GM19239 (cell line): ENCODE measurements around the gene ZNF213.

ENCODE experiments used
- DNase-seq: peaks from one replicate; pipeline ENCODE4 v3.0.0; 2011; ENCODE audit warnings: low spot score; ENCODE audit not compliant: insufficient read length
- FAIRE-seq: peaks from 2 replicates; lab custom pipeline; 2011; peaks lifted over from hg19 to GRCh38; lab: Jason Lieb, UNC

ZNF213 gene

DNA sequence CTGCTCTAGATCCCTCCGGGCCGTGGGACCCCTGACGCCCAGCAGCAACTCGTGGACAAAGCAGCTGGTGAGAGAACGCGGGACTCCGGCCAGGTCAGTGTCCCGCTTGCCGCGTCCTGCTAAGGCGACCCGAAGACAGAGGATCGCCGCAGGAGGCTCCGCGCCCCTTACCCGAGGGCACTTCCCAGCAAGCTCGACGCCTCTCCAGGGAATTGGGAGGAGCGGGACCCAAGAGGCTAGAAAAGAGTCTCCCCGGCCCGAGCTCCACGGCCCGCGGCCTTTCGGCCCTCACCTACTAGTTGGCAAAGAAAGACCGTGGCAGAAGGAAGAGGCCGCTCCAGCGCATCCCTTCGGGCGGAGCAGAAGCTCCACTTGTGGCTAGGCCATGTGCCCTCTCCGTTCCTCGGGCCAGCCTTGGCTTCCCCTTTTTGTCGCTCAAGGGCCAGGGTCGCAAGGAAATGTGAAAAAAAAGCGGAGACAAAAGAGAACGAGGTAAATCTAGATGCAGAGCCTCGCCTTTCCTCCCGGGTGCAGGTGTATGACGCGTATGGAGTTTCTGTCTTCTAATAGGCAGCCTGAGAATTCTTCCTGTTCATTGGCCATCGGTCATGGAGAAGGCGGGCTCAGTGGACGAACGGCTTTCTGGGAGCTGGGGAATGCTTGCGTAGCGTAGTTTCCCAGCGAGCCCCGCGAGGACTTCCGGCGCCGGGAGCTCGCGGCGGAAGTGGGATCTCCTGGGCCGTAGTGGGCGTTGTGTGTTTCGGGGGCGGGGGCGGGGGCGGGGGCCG is at the start of gene ZNF213:
Gene ZNF213, plus strand, starts transcription at position 692 of the 788 bp plus-strand sequence. CDS start 2,252 bp downstream, outside the sequence.
- peak; percentile 95 for FAIRE-seq
- DNase-seq = peak; percentile 96

DNA sequence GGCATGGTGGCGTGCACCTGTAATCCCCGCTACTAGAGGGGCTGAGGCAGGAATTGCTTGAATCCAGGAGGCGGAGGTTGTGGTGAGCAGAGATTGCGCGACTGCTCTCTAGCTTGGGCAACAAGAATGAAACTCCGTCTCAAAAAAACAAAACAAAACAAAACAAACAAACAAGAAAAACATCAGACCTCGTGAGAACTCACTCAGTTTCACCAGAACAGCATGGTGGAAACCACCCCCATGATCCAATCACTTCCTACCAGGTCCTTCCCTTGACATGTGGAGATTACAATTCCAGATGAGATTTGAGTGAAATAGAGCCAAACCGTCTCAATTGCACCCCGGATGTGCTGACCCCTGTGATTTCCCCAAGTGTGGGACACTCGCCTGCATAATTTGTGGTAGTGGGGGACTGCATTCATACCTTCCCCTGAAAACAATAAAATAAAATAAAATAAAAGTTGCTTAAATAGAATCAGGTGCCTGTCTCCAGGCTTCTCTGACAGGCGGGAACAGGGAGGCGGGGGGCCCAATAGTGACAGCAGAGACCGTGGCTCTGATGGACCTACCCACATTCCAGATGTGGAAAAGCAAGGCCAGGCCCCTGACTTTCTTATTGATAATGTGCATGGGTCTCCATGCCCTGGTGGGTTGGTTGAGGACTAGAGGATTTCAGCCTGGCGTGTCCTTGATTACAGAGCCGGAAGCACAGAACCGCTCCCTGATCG is 48.8 kb upstream of the ZNF213 start:
- FAIRE-seq (no peak), DNase-seq (no peak)

DNA sequence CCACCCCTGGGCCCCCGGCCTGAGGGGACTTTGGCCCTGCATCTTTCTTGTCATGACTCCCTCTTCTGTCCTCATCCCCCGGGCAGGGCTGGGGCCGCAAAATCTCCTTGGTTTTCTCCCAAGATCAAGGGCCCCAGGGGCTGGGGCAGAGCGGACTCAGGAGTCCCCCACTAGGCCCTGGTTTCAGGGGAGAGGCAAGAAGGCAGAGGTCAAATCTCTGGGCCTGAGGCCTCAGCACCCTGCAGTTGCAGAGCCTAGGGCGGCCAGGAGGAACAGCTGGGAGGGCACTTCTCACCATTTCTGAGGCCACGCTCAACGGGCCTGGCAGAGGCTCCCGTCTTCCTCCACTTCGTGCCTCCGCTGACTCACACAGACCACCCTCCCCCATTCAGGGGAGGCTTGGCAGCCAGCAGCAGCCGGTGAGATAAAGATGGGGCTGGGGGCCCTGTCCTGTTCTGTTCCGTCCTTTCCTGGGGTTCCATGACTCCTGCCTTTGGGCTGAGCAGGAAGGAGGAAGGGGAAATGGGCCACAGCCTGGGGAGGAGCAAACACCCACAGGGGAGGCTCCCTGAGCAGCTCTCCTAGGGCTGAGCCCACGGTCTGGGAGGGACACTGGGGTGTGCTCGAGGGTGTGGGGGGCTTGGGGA is 48.1 kb upstream of the ZNF213 start:
- DNase-seq (no peak), FAIRE-seq (no peak)

GRCh38 chr16:3087243-3088235 is 47.3 kb upstream of the ZNF213 start:
- FAIRE-seq = no peak

DNA sequence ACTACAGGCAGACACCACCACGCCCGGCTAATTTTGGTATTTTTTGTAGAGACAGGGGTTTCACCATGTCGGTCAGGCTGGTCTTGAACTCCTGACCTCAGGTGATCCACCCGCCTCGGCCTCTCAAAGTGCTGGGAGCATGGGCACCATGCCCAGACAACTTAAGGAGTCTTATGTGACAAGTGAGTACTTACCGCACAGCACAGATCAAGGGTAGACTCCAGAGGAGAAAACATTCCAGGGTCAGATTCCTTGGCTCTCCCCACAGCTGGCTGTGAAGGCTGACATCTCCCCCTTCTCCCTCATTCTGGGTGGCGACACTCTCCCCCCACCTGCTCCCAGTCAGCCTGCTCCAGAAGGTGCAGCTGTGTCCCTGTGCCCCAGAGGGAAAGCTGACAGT is 46.4 kb upstream of the ZNF213 start:
- FAIRE-seq (no peak), DNase-seq (no peak)

More at GRCh38 chr16:3087243-3088235, 47.3 kb upstream of the ZNF213 start:
- no peak for DNase-seq

GRCh38 chr16:3088925-3089716 is 45.7 kb upstream of the ZNF213 start:
- DNase-seq (no peak), FAIRE-seq (no peak)

DNA sequence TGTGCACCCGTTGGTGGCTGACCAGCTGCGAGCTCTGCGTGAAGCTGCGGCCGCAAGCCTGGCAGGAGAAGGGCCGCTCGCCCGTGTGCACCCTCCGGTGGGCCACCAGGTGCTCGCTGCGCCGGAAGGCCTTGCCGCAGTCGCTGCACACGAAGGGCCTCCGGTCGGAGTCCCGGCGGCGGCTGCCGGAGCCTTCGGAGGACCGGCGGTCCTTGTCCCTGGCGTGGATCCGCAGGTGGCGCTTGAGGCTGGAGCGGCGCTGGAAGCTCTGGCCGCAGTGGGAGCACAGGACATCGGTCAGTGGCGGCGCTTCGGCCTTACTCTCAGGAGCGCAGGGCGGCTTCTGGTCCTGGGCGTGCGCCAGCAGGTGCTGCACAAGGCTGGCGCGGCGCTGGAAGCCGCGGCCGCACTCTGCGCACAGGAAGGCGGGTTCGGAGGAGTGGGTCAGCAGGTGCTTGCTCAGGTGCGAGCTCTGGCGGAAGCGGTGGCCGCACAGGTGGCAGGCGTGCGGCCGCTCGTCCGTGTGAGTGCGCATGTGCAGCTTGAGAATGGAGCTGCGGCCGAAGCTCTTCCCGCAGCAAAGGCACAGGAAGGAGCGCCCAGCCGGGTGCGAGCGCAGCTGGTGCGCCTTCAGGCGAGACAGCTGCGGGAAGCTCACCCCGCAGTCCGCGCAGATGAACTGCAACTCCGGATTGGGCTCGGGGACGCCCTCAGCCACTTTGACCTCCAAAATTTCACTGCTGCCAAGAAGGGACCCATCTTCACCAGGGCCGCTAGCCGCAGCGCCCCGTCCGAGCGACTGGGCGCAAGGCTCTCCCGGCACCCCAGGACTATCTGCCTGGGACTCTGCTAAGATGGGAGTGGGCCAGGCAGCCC is 44.9 kb upstream of the ZNF213 start:
- FAIRE-seq (no peak), DNase-seq (no peak)

- DNase-seq (no peak), FAIRE-seq (no peak)
These were observed 43.3 kb upstream of the ZNF213 start for GRCh38 chr16:3091551-3091950.

DNA sequence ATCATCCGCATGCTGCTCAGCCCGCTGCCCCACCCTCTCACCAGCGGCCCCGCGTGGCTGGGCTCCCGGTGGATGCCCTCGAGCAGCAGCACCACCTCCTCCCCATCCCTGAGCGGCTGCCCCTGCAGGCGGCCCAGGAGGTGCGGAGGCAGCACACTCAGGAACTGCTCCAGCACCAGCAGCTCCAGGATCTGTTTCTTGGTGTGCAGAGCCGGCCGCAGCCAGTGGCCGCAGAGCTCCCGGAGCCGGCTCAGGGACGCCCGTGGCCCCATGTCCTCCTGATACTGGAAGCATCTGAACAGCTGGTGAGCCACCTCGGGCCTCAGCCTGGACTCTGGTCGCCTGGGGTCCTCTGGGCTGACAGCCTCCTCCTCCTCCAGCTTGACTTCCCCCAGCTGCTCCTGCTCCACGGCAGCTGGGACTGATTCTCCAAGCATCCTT is 42.3 kb upstream of the ZNF213 start:
- no peak for DNase-seq
- no peak for FAIRE-seq

- FAIRE-seq = no peak
- DNase-seq = peak; percentile 65
These were observed 40.4 kb upstream of the ZNF213 start for GRCh38 chr16:3094289-3095027.

DNA sequence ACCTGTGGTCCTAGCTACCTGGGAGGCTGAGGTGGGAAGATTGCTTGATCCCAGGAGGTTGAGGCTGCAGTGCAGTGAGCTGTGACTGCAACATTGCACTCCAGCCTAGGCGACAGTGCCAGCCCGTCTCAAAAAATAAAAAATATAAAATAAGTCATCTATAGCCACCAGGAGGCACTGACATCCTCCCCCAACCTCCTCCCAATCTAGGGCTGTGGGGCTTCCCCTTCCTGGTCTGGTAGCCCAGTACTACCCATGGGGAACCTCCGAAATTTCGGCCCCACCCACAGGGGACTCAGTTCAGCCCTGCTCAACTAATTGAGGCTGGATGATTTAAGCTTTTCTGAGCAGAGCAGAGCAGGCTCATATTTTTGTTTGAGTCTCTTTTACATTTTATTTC is 39.0 kb upstream of the ZNF213 start:
- DNase-seq = peak; percentile 86
- FAIRE-seq = peak; percentile 63

GRCh38 chr16:3096362-3096761 is 38.5 kb upstream of the ZNF213 start:
- FAIRE-seq (no peak), DNase-seq (no peak)

DNA sequence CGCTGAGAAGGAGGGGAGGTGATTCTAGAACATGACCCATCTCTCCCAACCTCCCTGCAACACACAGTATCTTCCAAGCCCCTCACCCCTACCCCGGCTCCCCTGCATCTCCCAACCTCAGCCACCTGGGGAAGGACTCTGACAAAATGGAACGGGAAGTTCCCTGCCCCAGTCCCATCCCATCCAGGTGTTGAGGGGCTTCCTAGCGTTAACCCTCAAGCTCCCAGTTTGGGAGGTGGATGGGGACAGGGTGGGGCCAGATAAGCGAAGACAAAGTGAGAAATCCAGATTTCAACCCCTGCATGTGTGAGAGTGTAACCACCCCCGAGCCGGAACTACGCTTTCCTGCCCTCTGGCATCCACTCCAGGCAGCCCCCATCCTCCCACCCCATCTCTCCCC is 37.6 kb upstream of the ZNF213 start:
- DNase-seq = no peak
- no peak for FAIRE-seq

DNA sequence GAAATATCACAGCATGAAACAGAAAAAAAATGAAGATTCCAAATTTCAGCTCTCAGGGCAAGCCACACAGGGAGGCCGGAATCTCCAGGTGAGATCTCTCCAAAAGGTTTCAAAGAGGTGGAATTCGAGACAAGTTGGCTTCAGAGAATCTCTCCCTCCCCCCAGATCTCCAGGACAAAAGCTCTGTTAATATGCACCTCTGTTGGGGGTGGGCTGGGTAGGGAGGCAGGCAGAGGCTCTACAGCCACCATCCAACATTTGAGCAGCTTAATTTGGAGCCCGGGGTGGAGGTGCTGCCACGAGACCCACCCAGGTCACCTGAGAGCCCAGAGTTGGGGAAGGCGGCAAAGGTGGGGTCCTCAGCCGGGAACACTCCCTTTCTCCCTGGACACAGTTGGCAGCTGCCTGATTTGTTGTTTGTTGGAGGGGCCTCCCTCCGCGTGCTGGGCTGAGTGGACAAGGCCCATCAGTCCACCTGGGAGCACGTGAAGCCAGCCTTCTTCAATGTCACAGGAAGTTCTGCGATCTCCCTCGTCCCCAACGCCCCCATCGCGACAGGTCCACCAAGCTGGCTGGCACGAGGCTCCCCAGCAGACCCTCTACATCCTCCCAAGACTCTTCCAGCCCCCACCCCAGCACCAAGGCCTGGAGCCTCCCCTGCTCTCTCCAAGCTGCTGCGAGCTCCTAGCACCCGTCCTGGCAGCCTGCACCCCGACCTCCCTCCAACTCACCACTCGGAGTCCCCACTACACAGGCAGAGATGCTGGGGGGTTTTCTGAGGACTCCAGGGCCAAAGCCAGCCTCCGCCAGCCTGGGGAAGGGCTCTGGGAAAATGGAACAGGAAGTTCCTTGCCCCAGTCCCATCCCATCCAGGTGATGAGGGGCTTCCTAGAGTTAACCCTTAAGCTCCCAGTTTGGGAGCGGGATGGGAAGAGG is 36.1 kb upstream of the ZNF213 start, which contains the start of gene ZSCAN10:
Gene ZSCAN10, minus strand, starts transcription at position 836 of the 936 bp plus-strand sequence. CDS start 6,357 bp downstream, outside the sequence.
- DNase-seq (no peak), FAIRE-seq (no peak)

GRCh38 chr16:3099395-3099731 is 35.5 kb upstream of the ZNF213 start:
- FAIRE-seq = no peak
- no peak for DNase-seq

GRCh38 chr16:3099732-3100499 is 34.9 kb upstream of the ZNF213 start:
- peak; percentile 86 for FAIRE-seq
- DNase-seq = peak; percentile 88
